ENCODE measurements around the gene ST6GAL2.

ST6GAL2 gene

DNA sequence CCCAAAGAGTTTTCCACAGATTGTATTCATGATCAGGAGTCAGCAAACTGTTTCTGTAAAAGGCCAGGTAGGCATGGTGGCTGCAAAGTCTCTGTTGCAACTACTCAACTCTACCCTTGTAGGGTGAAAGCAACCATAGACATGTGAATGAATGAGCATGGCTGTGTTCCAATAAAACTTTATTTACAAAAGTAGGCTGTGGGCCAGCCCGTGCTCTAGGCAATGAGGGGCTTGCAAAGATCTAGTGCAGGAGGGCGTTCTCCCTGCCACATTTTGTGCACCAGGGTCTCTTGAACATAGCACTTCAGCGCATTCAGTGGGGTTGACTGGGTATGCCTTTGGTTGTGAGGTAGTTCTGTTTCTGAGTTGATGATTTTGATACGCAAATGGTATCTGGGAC, 85.8 kb downstream of the ST6GAL2 start:
- DNase-seq (ENCODE audit: low spot score), result no peak
- in situ Hi-C loops (cut with MboI; ENCODE audit: low sequenced_read_pairs, unreplicated experiment), result no loop called here
- TF ChIP-seq, protein P1, sequence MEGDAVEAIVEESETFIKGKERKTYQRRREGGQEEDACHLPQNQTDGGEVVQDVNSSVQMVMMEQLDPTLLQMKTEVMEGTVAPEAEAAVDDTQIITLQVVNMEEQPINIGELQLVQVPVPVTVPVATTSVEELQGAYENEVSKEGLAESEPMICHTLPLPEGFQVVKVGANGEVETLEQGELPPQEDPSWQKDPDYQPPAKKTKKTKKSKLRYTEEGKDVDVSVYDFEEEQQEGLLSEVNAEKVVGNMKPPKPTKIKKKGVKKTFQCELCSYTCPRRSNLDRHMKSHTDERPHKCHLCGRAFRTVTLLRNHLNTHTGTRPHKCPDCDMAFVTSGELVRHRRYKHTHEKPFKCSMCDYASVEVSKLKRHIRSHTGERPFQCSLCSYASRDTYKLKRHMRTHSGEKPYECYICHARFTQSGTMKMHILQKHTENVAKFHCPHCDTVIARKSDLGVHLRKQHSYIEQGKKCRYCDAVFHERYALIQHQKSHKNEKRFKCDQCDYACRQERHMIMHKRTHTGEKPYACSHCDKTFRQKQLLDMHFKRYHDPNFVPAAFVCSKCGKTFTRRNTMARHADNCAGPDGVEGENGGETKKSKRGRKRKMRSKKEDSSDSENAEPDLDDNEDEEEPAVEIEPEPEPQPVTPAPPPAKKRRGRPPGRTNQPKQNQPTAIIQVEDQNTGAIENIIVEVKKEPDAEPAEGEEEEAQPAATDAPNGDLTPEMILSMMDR (IDR thresholded peaks at IDR 0.05; ENCODE audit: borderline replicate concordance, control extremely low read depth, extremely low read depth, insufficient read depth, missing control alignments), result no peak

DNA sequence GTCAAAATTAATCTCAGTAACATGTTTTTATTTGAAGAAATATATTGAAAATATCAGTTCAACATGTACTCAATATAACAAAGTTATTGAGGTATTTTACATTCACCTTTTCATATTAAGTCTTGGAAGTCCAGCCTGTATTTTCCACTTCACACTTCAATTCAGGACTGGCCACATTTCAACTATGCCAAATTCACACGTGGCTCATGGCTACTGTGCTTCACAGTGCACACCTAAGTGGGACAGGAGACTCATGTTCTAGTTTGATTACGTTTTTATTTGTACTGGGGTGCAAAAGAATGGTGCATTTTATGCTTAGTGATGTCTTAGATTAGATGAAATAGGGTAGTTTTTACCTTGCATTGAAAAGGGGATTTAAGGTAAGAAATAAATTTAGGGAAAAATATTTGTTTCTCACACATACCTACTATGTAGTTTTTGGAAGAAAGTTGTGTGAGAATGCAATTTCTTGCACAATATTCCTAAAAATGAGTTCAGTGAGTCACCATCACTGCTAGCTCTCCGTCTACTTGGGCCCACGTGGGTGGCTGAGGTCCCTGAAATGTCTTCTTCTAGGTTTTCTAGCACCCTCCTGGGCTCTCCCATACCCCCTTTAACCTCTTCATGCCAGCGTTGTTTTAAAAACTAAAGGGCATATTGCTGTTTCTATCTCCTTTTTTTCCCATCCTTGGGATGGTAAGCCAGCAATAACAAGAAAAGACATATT, 87.0 kb downstream of the ST6GAL2 start:
- in situ Hi-C loops (cut with MboI; ENCODE audit: low sequenced_read_pairs, unreplicated experiment), result no loop called here
- DNase-seq (ENCODE audit: low spot score), result no peak
- TF ChIP-seq, protein P1 (IDR thresholded peaks at IDR 0.05; ENCODE audit: borderline replicate concordance, control extremely low read depth, extremely low read depth, insufficient read depth, missing control alignments), result no peak

DNA sequence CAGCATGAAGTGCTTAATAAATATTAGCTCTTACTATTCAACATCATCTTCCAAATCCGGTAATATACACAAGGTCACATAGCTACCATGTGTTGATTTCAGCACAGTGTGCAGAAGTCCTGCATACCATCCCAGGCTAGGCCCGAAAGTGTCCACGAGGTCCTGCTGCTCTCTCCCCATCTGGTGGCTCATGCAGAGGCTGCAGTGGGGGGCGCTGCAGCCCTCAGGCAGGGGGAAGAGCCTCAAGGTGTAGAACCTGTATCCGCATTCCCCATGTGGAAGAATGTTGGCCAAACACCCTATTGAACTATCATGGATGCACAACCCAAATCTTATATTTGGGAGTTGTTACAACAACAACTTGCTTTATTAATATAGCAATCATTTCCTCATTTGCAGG, 88.5 kb downstream of the ST6GAL2 start:
- DNase-seq (ENCODE audit: low spot score), result no peak
- in situ Hi-C loops (cut with MboI; ENCODE audit: low sequenced_read_pairs, unreplicated experiment), result no loop called here
- TF ChIP-seq, protein P1 (IDR thresholded peaks at IDR 0.05; ENCODE audit: borderline replicate concordance, control extremely low read depth, extremely low read depth, insufficient read depth, missing control alignments), result no peak

DNA sequence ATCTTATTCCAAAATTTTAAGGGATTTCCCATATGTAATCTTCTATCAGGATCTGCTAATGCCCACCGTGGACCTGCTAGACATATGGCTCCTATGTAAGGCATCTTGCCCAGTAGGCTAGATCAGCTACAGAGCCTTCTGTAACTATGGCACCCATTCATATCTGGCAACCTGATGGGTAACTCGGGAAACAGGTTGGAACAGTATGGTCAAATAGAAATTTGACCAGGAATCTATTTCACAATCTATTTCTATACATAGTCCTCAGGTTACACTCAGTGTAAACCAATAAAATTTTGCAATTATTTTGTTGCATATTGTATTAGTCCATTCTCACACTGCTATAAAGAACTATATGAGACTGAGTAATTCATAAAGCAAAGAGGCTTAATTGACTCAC, 93.3 kb downstream of the ST6GAL2 start:
- TF ChIP-seq, protein P1 (IDR thresholded peaks at IDR 0.05; ENCODE audit: borderline replicate concordance, control extremely low read depth, extremely low read depth, insufficient read depth, missing control alignments), result no peak
- DNase-seq (ENCODE audit: low spot score), result no peak
- in situ Hi-C loops (cut with MboI; ENCODE audit: low sequenced_read_pairs, unreplicated experiment), result no loop called here

DNA sequence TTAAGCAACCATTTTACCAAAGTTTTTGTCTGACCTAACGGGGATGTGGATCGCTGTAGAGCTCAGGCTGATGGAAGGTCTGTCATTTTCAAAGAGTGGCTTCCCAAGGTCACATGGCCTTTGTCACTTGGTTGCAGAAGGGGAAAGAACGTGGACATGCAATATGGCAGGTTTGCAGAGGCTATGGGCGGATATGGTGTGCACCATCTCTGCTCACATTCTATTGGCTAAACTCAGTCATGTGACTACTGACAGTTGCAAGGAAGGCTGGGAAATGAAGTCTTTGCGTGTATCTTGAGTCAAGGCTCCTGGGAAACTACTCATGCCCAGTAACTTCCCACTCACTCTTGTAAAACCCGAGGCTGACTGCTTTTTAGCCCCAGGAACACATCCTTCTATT, 96.8 kb downstream of the ST6GAL2 start:
- TF ChIP-seq, protein P1 (IDR thresholded peaks at IDR 0.05; ENCODE audit: borderline replicate concordance, control extremely low read depth, extremely low read depth, insufficient read depth, missing control alignments), result no peak
- DNase-seq (ENCODE audit: low spot score), result no peak
- in situ Hi-C loops (cut with MboI; ENCODE audit: low sequenced_read_pairs, unreplicated experiment), result no loop called here

DNA sequence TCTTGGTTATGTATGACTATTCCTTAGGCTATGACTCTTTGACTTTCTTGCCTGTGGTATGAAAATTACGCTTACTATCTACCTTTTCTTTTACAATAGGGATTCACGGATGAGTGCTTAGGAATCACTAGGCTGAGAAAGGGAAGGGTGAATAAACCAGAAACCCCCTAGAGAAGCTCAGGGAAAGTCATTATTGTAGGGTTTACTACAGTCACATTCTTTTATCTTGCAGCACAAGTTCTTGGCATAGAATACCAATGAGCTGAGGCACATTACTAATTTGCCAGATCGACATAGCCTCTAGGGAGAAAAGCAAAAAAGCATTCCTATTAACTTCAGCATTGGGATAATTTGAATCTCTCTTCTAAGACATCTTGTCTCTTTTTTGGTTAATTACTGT, 103.3 kb downstream of the ST6GAL2 start:
- no peak for DNase-seq (ENCODE audit: low spot score)
- in situ Hi-C loops (cut with MboI; ENCODE audit: low sequenced_read_pairs, unreplicated experiment), result no loop called here
- TF ChIP-seq, protein P1 (IDR thresholded peaks at IDR 0.05; ENCODE audit: borderline replicate concordance, control extremely low read depth, extremely low read depth, insufficient read depth, missing control alignments), result no peak

All from GM13976 (cell line).